NCI-H1092 (cell line): ENCODE results near the gene FAM200A.
"Not testable (repeated sequence)": the region's sequence is repeated elsewhere in the genome, so short reads cannot be mapped to it uniquely, and the experiment has no call there.

Experiments
- DNase-seq: peaks from one replicate; lab custom pipeline; 2025; lab: John Stamatoyannopoulos, UW

FAM200A gene

DNA sequence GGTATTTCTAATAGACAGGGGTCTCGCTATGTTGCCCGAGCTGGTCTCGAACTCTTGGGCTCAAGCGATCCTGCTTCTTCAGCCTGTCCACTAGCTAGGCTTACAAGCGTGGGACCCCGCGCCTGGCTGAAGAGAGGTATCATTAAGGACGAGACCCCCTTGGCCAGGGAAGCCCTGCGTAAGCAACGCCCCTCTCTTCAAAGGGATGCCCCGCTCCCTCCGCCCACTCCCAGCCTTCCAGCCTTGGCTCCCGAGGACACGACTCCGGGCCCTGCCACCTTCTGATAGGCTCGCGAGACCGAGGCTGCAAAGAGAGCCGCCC lies 47.7 kb downstream of the FAM200A start:
- peak; percentile 99 for DNase-seq

DNA sequence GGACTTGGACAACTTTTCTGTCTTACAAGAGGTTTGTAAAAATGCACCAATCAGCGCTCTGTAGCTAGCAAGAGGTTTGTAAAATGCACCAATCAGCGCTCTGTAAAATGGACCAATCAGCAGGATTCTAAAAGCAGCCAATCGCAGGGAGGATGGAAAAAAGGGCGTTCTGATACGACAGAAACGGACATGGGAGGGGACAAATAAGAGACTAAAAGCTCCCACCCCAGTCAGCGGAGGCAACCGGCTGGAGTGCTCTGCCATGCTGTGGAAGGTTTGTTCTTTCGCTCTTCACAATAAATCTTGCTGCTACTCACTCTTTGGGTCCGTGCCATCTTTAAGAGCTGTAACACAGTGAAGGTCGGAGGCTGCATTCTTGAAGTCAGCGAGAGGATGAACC lies 50.7 kb downstream of the FAM200A start:
- DNase-seq: not testable (repeated sequence)

GRCh38 chr7:99500637-99501009 lies 51.3 kb downstream of the FAM200A start:
- no peak for DNase-seq

GRCh38 chr7:99499721-99500636 lies 51.9 kb downstream of the FAM200A start, which contains the start of gene ZNF394:
Gene ZNF394 (minus strand): TSS chr7:99500281. CDS start chr7:99500093, 188 bp downstream.
- DNase-seq: peak; percentile 94

- no peak for DNase-seq
Measured at GRCh38 chr7:99499371-99499720, 52.6 kb downstream of the FAM200A start.

- no peak for DNase-seq
Measured at GRCh38 chr7:99498546-99498944, 53.4 kb downstream of the FAM200A start.

DNA sequence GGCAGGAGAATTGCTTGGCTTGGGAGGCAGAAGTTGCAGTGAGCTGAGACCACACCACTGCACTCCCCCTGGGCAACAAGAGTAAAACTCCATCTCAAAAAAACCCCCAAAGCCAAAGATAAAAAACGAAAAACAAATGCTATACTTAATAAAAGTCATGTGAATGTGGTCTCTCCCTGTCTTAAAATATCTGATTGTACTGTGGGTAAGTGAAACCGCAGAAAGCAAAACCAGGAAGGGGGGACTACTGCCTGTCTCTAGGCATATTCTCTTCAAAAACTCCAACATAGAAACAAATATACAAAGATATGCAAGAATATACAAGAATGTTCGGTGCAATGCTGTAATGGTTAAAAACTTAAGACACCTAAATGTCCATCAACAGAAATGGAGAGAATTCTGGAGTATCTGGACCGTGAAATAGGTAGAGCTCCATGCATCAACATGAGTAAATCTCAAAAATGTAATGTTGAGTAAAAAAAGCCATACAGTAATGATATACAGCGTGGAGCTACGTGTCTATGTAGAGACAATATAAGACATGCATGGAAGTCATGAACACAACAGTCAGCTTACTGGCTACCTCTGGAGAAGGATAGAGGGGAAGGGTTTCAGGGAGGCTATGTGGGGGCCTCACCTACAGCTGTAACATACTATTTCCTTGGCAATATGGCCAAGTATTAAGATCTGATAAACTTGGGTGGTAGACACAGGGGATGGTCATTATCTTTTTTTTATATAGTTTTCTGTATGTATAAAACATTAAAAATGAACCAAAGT lies 54.0 kb downstream of the FAM200A start:
- DNase-seq: no peak
